Hippocampal formation (tissue), 2 donors: ENCODE data around the gene FIGNL2.
"Not testable (repeated sequence)": the region's sequence is repeated elsewhere in the genome, so short reads cannot be mapped to it uniquely, and the experiment has no call there.

Experiments used
- DNase-seq, 2 donors: peaks; one replicate each; lab custom pipeline; 2025; lab: John Stamatoyannopoulos, UW

Gene FIGNL2, protein sequence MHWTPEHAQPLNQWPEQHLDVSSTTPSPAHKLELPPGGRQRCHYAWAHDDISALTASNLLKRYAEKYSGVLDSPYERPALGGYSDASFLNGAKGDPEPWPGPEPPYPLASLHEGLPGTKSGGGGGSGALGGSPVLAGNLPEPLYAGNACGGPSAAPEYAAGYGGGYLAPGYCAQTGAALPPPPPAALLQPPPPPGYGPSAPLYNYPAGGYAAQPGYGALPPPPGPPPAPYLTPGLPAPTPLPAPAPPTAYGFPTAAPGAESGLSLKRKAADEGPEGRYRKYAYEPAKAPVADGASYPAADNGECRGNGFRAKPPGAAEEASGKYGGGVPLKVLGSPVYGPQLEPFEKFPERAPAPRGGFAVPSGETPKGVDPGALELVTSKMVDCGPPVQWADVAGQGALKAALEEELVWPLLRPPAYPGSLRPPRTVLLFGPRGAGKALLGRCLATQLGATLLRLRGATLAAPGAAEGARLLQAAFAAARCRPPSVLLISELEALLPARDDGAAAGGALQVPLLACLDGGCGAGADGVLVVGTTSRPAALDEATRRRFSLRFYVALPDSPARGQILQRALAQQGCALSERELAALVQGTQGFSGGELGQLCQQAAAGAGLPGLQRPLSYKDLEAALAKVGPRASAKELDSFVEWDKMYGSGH

DNA sequence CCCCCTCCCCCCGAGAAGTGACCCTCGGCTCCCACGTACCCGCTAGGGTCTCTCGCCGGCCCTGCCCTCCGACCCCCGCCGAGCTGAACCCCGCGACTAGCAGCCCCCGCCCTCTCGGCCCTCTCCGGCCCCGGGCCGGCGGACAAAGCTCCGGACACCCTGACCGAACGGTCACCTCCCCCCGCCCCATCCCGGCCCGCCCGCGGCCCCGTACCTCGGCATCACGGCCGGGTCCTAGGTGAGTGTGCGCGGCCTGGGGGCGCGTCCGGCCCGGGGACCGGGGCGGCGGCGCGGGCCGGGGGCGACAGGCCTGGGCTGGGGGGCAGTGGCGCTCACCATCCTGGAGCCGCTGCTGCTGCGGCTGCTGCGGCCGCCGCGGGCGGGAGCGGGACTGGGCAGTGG, at the start of gene FIGNL2:
Gene FIGNL2, minus strand, starts transcription at position 393 of the 402 bp plus-strand sequence. CDS start 26,305 bp downstream, outside the sequence.
- no peak for DNase-seq

DNA sequence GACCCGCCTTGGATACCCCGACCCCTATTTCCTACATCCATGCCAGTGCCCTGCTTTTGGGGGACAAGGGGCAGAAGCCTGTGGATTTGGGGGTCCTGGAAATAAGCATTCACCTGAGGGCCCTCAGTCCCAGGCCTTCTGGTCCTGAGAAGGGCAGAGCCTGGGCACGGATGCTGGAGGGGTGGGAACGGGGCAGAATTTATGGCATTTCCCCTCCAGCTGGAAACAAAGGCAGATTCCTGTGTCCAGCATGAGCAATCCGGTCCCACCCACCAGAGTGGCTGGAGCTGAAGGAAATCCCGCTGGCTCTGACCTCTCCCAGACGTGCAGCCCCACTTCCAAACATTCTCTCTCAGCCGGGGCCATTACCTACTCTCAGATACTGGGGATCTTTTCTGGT, 48.7 kb upstream of the FIGNL2 start:
- no peak for DNase-seq

DNA sequence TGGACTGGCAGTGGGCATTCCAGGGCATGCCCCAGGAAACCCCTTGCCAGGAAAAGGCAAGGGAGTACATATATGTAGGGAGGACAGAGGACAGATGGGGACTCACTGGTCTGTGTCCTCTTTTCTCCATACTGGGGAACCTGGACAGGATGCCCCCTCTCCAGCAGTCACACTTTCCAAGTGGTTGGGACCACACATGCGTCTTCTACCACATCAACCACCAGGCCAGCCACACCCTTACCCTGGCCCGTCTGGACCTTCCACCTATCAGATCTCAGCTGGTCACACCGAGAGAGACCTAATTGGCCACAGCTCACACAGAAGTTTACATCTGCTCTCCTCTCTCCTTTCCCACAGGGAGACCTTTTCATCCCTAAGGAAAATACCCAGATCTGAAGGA, 47.7 kb upstream of the FIGNL2 start:
- no peak for DNase-seq

DNA sequence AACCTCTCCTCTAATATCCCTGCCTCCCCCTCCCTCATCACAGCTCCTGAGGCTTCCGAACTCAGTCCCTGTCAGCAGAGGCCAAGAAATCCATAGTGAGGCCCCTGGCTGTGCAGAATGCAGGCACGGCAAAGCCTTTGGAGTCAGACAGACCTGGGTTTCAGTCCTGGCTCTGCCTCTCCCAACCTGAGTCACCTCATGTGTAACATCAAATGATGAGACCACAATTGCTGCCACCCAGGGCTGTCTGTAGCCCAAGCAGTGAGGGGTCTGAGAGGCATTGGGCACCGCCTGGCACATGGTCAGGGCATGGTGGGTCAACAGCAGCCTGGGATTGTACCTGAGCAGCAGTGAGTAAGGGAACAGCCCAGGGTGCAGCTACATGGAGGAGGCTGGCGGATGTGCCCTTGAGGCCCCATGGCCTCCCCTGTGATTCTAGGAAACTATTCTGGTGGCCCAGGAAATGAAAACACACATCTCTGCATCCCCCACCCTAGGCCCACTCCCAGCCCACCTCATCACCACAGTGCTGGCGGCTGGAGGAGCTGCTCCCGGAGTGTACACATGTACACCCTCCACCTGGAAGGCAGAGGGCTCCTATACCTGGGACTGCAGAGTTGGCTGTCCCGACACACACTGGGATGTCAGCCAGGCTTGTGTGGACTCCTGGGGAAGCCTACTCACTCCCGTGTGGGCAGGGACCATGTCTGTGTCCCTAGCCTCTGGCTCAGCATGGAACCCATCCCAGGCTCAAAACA, 47.0 kb upstream of the FIGNL2 start:
- no peak for DNase-seq

DNA sequence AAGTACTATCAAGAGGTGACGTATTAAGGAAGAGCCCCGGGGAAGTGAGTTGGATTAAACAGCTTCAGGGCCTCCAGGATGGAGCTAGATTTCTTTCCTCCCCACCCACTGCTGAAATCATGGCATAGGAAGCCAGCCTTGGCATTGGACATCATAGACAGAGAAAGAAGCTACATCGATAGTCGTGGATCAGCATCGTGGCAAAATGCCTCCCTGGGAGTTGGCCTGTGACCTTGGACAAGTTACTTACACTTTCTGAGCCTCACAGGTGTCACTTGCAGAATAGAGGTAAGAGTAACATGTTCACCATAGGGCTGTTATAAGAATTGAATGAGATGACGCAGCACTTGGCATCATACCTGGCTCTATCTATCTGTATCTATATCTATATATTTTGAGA, 45.3 kb upstream of the FIGNL2 start:
- DNase-seq = no peak

DNA sequence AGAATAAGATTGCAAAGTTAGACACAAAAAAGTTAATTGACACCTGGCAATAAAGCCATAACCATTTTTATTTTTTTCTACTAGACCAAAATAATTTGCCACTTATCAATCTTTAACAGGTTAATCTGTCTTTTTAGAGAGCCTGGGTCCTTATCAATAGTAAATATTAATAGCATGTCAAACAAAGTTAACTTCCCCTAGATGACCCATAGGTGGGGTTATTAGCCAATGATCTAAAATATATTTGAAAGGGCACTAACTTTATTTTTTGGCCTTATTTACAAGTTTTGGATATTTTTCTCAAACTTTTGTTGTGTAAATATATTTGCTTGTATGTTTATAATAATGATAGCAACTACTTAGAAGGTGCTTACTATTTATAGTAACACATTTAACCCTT, 43.3 kb upstream of the FIGNL2 start:
- DNase-seq = no peak

DNA sequence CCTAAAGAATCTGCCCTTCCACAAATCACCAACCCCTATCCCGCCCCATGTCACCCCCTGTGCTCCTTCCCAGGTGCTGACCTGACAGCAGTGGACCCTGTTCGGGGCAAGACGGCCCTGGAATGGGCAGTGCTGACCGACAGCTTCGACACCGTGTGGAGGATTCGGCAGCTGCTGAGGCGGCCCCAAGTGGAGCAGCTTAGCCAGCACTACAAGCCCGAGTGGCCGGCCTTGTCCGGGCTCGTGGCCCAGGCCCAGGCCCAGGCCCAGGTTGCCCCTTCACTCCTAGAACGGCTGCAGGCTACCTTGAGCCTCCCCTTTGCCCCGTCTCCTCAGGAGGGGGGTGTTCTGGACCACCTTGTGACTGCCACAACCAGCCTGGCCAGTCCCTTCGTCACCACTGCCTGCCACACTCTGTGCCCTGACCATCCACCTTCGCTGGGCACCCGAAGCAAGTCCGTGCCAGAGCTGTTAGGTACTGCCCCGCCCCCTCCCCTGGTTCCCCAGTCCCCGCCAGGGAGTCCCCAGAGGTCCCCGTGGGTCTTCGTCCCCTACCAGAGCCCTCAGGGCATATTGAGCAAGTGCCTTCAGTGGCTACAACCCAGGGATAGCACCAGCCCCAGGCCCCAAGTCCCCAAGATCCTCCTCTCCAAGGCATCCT, 42.1 kb upstream of the FIGNL2 start:
- DNase-seq = no peak

DNA sequence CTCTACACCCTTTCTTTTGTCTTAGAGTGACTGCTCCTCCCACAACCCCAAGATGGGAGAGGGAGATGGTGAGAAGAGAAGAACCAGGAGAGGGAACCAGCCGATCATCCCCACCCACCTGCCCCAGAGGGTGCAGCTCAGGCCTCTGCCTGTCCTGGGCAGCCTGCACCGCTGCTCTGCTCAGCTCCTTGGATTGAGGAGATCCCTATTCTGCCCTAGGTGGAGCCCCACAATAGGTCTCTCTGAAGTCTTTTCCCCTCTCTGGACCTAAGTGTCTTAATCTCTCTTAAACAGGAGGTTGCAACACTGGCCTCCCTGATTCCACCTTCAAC, 41.6 kb upstream of the FIGNL2 start:
- no peak for DNase-seq

DNA sequence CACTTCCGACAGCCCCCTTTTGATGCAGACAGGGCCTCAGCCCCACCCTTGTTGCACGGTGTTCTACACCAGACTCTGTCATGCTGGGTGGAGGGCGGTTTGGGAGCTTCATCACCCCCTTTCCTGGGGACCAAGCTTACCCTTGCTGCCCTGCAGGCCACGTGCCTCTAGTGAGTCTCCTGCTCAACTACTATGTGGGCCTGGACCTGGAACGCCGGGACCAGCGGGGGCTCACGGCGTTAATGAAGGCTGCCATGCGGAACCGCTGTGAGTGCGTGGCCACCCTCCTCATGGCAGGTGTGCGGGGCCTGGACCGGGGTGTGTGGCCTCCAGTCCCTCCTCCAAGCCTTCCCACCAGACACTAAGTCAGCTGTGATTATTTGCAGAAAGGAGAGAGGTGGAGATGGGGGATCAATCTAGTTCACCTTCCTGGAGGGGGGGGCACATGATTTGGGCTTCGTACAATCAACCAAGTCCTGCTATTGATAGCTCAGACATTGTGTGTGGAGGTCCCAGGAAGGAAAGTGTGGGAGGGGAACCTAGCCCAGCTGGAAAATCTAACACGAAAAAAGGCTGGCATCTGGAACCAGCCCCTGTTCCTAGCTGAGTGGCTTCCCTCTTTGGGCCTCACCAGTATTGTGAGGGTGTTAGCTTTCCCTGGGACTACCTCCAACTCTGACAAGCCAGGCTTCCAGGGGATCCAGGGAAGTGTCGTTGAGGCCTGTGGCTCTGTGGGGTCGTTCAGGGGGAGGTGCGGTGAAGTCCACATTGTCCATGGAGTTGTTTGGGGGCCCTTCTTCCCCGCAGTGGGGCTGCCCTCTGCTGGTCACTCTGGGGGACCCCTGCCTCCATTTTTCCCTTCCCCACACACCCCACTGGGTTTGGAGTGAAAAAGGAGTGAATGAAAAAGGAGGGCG, 41.0 kb upstream of the FIGNL2 start:
- no peak for DNase-seq

DNA sequence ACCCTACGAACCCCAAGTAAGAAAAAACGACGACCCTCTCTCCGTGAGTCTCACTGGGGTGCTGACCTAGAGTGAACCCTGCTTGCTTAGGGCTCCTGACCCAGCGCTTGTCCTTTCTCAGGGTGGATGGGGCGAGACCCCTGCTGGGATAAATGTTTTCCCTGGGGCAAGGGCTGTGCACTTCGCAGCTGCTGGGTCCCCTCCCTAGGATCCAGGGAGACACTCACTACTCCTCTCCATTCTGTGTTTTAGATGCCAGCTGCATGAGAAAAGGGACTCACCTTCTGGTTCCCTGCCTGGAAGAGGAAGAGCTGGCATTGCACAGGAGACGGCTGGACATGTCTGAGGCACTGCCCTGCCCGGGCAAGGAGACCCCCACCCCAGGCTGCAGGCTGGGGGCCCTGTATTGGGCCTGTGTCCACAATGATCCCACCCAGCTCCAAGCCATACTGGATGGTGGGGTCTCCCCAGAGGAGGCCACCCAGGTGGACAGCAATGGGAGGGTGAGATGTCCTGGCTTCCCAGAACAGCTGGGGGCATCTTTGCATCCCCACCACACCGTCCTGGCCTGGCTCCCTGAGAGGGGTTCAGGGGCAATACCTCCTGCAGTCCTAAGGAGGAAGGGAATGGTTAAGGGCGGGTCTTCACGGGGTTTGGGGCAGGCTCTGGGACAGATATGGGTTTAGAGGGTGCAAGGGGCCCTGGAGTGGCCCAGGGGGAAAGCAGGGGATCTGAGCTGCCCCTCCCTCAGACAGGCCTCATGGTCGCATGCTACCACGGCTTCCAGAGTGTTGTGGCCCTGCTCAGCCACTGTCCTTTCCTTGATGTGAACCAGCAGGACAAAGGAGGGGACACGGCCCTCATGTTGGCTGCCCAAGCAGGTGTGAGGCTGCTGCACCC, 40.0 kb upstream of the FIGNL2 start:
- DNase-seq = no peak

DNA sequence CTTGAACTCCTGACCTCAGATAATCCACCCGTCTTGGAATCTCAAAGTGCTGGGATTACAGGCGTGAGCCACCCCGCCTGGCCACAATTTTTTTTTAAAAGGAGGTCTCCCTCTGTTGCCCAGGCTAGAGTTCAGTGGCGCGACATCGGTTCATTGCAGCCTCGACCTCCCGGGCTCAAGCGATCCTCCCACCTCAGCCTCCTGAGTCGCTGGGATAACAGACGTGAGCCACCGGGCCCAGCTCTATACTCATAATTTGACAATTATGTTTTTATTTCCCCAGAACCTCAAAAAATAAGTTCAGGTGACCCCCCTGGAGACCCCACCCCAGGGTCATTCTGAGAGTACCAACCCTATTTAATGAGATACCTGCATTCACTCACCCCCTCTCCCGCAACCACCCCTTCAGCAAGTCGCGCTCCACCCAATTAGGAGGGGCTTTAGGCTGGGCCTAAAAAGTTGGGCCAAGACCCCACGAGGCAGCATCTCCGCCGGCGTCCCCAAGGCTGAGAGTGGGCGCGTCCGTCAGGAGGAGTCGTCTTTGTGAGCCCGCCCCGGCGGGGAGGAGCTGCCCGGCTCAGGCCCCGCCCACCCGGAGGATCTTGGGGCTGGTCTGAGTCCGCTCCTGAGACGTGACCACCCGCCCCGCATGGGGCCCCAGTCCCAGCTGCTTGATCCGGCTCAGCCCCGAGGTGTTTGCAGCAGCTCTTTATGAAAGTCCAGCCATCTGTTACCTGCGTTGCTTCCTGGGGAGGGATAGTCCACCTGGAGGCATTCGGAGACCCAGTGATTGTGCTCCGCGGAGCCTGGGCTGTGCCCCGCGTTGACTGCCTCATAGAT, 39.2 kb upstream of the FIGNL2 start, which contains the start of gene ANKRD33:
Gene ANKRD33, plus strand, starts transcription at position 628 of the 840 bp plus-strand sequence. Its CDS starts 84 bp downstream, at position 712.
- no peak for DNase-seq

DNA sequence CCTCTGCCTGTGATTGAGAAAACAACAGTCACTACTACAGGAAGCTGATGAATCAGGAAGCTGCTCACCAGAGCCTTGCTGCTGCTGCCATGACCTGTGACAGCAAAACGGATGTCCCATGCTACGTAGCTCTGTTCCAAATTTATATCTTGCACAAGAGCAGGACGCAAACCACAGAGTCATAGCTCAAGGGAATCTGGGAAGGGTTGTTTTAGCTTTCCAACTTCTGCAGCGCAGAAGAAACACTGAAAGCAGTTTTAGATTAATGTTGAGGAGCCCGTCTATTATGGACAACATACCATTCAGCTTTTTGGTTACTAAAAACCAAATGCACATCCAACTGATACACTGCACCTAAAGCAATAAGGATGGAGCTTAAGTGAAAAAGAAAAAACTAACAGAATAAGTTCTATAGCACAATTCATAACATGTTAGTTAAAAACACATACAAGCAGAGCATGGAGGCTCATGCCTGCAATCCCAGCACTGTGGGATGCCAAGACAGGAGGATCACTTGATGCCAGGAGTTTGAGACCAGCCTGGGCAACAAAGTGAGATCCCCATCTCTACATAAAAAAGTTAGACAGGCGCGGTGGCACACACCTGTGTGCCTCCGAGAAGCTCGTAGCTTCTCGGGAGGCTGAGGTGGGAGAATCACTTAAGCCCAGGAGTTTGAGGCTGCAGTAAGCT, 37.6 kb upstream of the FIGNL2 start:
- peak; percentile 30 to 37 for DNase-seq

DNA sequence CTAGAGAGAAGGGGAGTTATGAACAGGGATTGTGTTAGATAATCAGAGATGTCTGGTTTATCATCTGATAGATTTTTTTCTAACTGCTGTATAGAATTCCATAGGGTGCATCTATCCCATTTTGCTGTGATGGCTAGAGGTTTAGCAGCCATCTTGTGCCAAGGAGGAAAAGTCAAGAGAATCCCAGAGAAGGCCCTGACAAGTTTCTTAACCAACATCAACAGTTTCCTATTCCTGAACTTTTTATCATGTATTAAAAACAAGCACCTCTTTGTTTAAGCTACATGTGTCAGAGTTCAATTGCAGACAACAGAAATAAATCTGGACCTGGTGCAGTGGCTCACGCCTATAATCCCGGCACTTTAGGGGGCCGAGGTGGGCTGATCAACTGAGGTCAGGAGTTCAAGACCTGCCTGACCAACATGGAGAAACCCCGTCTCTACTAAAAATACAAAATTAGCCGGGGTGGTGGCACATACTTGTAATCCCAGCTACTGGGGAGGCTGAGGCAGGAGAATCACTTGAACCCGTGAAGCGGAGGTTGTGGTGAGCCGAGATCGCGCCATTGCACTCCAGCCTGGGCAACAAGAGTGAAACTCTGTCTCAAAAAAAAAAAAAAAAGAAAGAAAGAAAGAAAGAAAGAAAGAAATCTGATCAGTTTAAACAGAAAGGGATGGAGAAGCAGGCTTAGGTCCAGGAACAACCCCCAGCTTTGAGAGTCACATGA, 36.9 kb upstream of the FIGNL2 start:
- not testable (repeated sequence) for DNase-seq

DNA sequence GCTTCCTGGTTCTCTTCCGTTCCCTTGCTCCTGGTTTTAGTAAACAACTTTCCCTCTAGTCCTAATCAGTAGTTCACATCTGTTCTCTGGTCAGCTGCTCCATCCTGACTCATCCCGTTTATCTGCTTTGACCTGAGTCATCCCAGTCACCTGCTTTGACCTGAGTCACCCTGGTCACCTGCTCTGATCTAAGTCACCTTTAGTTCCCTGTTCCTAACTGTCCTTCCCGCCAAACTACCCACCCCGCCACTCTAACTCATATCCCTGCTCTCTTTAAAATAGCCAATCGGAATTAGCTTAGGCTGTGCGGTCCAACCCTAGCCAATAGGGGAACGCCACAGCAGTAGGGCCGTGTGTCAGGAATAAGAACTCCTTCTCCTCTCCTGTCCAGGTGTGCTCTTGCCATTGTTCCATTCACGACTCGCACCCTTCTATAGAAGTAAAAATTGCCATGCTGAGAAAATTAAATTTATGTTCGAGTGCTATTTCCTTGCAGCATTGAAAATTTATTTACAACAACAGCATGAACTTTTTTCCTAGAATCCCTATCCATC, 36.2 kb upstream of the FIGNL2 start:
- no peak for DNase-seq

DNA sequence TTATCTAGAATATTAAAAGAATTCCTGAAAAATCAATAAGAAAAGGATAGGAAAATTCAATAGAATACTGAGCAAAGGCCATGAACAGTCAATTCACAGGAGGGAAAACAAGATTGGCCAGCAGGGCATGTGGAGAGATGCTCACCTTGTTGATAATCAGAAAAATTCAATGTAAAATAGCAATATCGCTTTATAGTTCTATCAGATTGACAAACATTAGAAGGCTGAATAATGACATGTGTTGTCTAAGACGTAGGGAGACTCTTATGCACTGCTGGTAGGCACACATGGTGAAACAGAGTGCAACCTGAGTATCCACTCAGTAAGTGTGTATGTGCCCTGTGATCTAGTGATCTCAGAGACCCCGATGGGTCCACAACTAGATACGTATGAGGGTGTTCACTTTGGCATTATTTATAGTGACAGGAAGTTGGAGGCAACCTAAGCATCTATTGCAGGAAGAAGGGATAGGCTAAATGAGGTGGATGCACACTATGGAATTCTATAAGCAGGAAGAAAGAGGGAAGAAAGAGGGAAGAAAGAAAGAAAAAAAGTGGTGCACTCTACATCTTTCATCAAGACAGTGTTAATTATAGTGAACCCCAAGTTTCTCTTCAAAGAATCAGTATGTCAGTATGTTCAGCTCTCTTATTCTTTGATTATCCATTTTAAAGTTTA, 35.6 kb upstream of the FIGNL2 start:
- no peak for DNase-seq

DNA sequence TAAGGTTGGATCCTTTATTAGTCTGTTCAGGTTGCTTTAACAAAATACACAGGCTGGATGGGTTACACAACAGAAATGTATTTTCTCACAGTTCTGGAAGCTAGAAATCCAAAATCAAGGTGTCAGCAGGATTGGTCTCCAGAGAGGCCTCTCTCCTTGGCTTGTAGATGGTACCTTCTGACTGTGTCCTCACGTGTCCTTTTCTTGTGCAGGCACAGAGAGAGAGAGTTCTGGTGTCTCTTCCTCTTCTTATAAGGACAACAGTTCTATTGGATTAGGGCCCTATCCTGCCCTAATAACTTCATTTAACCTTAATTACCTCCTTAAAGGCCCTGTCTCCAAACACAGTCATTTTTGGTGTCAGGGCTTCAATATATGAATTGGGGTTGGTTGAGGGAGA, 34.8 kb upstream of the FIGNL2 start:
- no peak for DNase-seq

DNA sequence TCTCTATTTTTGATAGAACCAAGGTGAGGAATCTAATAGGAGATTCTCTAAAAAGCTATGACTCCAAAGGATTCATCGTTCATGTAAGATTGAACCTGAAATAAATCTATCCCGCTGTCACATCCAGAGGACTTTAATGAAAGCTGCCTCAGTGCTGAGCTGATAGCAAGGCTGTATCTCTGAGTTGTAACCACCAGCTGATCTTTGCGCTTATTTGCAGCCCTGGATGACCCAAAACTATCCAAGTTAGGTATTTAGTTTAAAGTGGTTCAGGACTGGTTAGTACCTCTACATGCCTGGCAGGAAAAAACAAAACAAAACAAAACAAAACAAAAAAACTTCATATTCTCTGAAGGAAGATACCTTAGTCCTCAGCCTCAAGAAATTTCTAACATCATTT, 30.6 kb upstream of the FIGNL2 start:
- no peak for DNase-seq
